Pancreas (tissue), 10 donors: Measurements from ENCODE around the gene ATF5. TPM values are rescaled to one million over a fixed set of nuclear protein-coding genes. Genes with fewer than 3 reads are reported as not detected.

Experiments used
- ATAC-seq, 4 donors: fragments of 200-7000 bp; cut with Tn5 transposase; one replicate each; pipeline versions ENCODE4 v1.8.0 to v1.9.1; 2020; ENCODE audit warnings: mild to moderate bottlenecking in 4 of 4, moderate library complexity in 4 of 4
- DNase-seq, 6 donors: peaks; one replicate each; pipeline ENCODE4 v3.0.0-alpha.2; 2020
- FAIRE-seq: peaks from 2 replicates; lab custom pipeline; 2012; peaks lifted over from hg19 to GRCh38; lab: Jason Lieb, UNC
- H3K27ac ChIP-seq, 4 donors: fragments of 200-600 bp; sonication (generic); 1 replicate in 3 of 4; 2 replicates in 1 of 4; pipeline versions ENCODE4 v1.5.0 to v1.8.0; 2020
- H3K27me3 ChIP-seq, 4 donors: fragments of 200-600 bp; one replicate each; pipeline ENCODE4 v1.8.0; 2021
- H3K36me3 ChIP-seq, 3 donors: fragments of 200-600 bp; sonication (generic) in 1 of 3; one replicate each; pipeline versions ENCODE4 v1.5.0 to v1.8.0; 2020 to 2021
- H3K4me1 ChIP-seq, 3 donors: fragments of 200-600 bp; one replicate each; pipeline ENCODE4 v1.8.0; 2021
- H3K4me3 ChIP-seq, 4 donors: fragments of 200-600 bp; sonication (generic) in 2 of 4; one replicate each; pipeline versions ENCODE4 v1.5.0 to v1.8.0; 2020 to 2021
- H3K9me3 ChIP-seq, 4 donors: fragments of 200-600 bp; one replicate each; pipeline ENCODE4 v1.8.0; 2021
- CTCF ChIP-seq, 4 donors: fragments of 200-600 bp; sonication (generic) in 3 of 4; IDR thresholded peaks; one replicate each; pipeline versions ENCODE4 v1.5.0 to v1.8.0; 2021; ENCODE audit warnings: antibody characterized with exemption in 4 of 4
- WGBS, 2 donors: extraction: QIAGEN DNeasy Blood & Tissue Kit; methylation state at CpG; one replicate each; pipeline ENCODE4 v1.1.7; 2013; 5-methylcytosine and 5-hydroxymethylcytosine counted together
- intact Hi-C, 3 donors: fragments of 100-400 bp; cut with DNase I; formaldehyde crosslinking; loops; one replicate each; pipeline versions ENCODE4 v1.11.1 to v1.14.2; 2022
- polyA plus RNA-seq, 2 donors: library from polyadenylated mRNA; stranded (reverse); fragments of 200-250 nt; gene quantifications; one replicate each; pipeline ENCODE4 v1.2.3, GENCODE V29; 2013
- total RNA-seq, 6 donors: library from RNA; stranded (reverse); fragmentation: NEBNext Ultra II Directional in 4 of 6; extraction: Animal tissue kit (Norgen Biotek cat#: 25700) in 4 of 6; gene quantifications; one replicate each; pipeline versions ENCODE4 v1.2.1 to v1.2.4, GENCODE V29; 2021 to 2023
- donor health status: healthy with polysubstance abuse.
- donor health status: DM: no; HTN: no; CAD: no; lungs with moderate emphysema.
- donor health status: DM: no; HTN: no; CAD: no.
- donor health status: control.
- donor health status: control.
- donor health status: Bipolar disorder and iron deficiency.
- donor health status: DM: yes; HTN: yes; CAD: no.
- donor health status: DM: no; HTN: no; CAD: no.
- donor health status: DM: no; HTN: no; CAD: no.
- donor health status: DM: yes; HTN: yes; CAD: no.

ATF5 gene
- total and polyA plus RNA-seq, 8 donors, result 8.2 to 25.7 (median 13.1) TPM

DNA sequence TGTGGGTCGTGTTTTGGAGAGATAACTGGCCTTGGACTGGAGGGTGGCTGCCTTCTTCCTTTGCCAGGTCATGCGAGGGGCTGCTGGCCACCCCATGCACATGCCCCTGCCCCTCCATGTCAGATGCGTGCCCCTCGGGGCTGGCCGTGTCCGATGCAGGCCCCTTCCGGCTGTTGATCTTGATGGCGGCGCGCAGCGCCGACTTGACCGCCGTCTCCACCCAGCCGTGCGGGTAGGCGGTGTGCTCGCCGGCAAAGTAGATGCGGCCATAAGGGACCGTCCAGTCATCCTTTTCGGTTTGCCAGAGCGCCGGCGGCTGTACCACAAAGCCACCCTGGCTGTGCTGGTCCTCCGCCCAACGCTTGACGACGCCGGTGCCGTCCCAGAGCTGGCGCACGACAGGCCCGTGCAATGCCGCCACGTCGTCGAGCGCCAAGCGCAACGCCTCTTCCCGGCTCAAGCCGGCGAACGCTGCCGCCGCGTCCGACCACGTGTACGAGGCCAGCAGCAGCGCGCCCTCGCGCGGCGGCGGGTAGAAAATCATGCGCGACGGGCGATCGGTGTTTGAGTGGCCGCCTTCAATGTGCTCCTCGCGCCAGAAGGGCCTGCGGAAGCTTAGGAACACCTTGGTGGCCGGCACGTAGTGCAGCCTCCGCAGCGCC is 39.2 kb upstream of the ATF5 start:
- peak; percentile 46 to 71 (median 60) for TF ChIP-seq CTCF (IDR thresholded peaks at IDR 0.05)
- 22 to 26% methylated on average over 71 of the region's 71 CpGs for WGBS, 2 donors
- ATAC-seq, result peak; percentile 65 to 87 (median 78)
- Histone ChIP-seq H3K4me1 (no peaks in the 10 kb centered on the region), H3K36me3 (peaks cover 0 to 8% (median under 1%) of the 10 kb centered on the region in 3 donors), H3K27ac (no peak overlapping the region), H3K4me3 (peak overlapping the region in 3 of 4 donors; percentile 18 to 26 (median 19)), H3K27me3 (no peaks in the 10 kb centered on the region), H3K9me3 (no peaks in the 10 kb centered on the region)
- no peak for FAIRE-seq
- intact Hi-C loops, result no loop called here
- DNase-seq, result peak; percentile 38 to 87 (median 66)

GRCh38 chr19:49890349-49891311 is 38.4 kb upstream of the ATF5 start:
- peak in 5 of 6 donors; percentile 50 to 83 (median 69) for DNase-seq
- Histone ChIP-seq H3K27ac (no peak overlapping the region), H3K4me1 (no peaks in the 10 kb centered on the region), H3K4me3 (peak overlapping the region in 3 of 4 donors; percentile 18 to 26 (median 19)), H3K36me3 (no peaks in the 10 kb centered on the region), H3K27me3 (no peaks in the 10 kb centered on the region), H3K9me3 (no peaks in the 10 kb centered on the region)
- intact Hi-C loops, result no loop called here
- TF ChIP-seq CTCF (IDR thresholded peaks at IDR 0.05), result no peak
- 16 to 18% methylated on average over 65 to 69 of the region's 69 CpGs for WGBS, 2 donors
- ATAC-seq, result peak; percentile 72 to 87 (median 74)
- no peak for FAIRE-seq

- DNase-seq (no peak), FAIRE-seq (no peak), ATAC-seq (no peak)
- no peak for TF ChIP-seq CTCF (IDR thresholded peaks at IDR 0.05)
- Histone ChIP-seq H3K27me3 (no peaks in the 10 kb centered on the region), H3K27ac (no peak overlapping the region), H3K4me3 (no peak overlapping the region), H3K36me3 (no peaks in the 10 kb centered on the region), H3K4me1 (no peaks in the 10 kb centered on the region), H3K9me3 (no peaks in the 10 kb centered on the region)
- intact Hi-C loops, result no loop called here
- 86 to 90% methylated on average over 17 of the region's 17 CpGs for WGBS, 2 donors
Observed at GRCh38 chr19:49891393-49891792, 37.6 kb upstream of the ATF5 start.

- 91 to 92% methylated on average over 1 of the region's 1 CpG for WGBS, 2 donors
- intact Hi-C loops, result no loop called here
- Histone ChIP-seq H3K27ac (no peak overlapping the region), H3K4me1 (no peaks in the 10 kb centered on the region), H3K36me3 (no peaks in the 10 kb centered on the region), H3K27me3 (no peaks in the 10 kb centered on the region), H3K9me3 (no peaks in the 10 kb centered on the region), H3K4me3 (no peak overlapping the region)
- DNase-seq (no peak), FAIRE-seq (no peak), ATAC-seq (no peak)
- no peak for TF ChIP-seq CTCF (IDR thresholded peaks at IDR 0.05)
Observed at GRCh38 chr19:49892716-49893115, 36.3 kb upstream of the ATF5 start.
